Colonic mucosa (tissue), 4 donors: ENCODE measurements around the gene ANKRD11. TPM values are rescaled to one million over a fixed set of nuclear protein-coding genes. Genes with fewer than 3 reads are reported as not detected.
"Not testable (repeated sequence)": the region's sequence is repeated elsewhere in the genome, so short reads cannot be mapped to it uniquely, and the experiment has no call there.

Experiments used
- DNase-seq: peaks from one replicate; pipeline ENCODE4 v3.0.0-alpha.2; 2020
- H3K27ac ChIP-seq: fragments of 200-600 bp; one replicate; pipeline ENCODE4 v1.8.0; 2021
- H3K27me3 ChIP-seq: fragments of 200-600 bp; one replicate; pipeline ENCODE4 v1.8.0; 2021
- H3K36me3 ChIP-seq: fragments of 200-600 bp; one replicate; pipeline ENCODE4 v1.8.0; 2021
- H3K4me1 ChIP-seq: fragments of 200-600 bp; one replicate; pipeline ENCODE4 v1.8.0; 2021; ENCODE audit warnings: mild to moderate bottlenecking
- H3K4me3 ChIP-seq: fragments of 200-600 bp; one replicate; pipeline ENCODE4 v1.8.0; 2021
- H3K9ac ChIP-seq, 2 donors: one replicate each; pipeline ENCODE4 v1.7.0; 2013; ENCODE audit warnings: control low read depth in 2 of 2, low read depth in 2 of 2, low read length in 2 of 2
- H3K9me3 ChIP-seq: fragments of 200-600 bp; one replicate; pipeline ENCODE4 v1.8.0; 2021
- intact Hi-C: fragments of 100-400 bp; cut with DNase I; formaldehyde crosslinking; loops from one replicate; pipeline ENCODE4 v1.14.1; 2022
- total RNA-seq, 2 donors: library from RNA; stranded (reverse); fragmentation: NEBNext Ultra II Directional in 1 of 2; extraction: Animal tissue kit (Norgen Biotek cat#: 25700) in 1 of 2; gene quantifications; one replicate each; pipeline ENCODE4 v1.2.1, GENCODE V29; 2021
- TF ChIP-seq, protein P1 (sequence below): fragments of 200-600 bp; IDR thresholded peaks from one replicate; pipeline ENCODE4 v1.8.0; 2022; ENCODE audit warnings: antibody characterized with exemption, mild to moderate bottlenecking
- donor health status: healthy.
- donor health status: DM: no; HTN: no; CAD: no.
- donor health status: DM: no; HTN: no; CAD: no.

Gene ANKRD11
- total RNA-seq, 2 donors from 2014 or later: 69.4 to 129 TPM

- TF ChIP-seq, protein P1, sequence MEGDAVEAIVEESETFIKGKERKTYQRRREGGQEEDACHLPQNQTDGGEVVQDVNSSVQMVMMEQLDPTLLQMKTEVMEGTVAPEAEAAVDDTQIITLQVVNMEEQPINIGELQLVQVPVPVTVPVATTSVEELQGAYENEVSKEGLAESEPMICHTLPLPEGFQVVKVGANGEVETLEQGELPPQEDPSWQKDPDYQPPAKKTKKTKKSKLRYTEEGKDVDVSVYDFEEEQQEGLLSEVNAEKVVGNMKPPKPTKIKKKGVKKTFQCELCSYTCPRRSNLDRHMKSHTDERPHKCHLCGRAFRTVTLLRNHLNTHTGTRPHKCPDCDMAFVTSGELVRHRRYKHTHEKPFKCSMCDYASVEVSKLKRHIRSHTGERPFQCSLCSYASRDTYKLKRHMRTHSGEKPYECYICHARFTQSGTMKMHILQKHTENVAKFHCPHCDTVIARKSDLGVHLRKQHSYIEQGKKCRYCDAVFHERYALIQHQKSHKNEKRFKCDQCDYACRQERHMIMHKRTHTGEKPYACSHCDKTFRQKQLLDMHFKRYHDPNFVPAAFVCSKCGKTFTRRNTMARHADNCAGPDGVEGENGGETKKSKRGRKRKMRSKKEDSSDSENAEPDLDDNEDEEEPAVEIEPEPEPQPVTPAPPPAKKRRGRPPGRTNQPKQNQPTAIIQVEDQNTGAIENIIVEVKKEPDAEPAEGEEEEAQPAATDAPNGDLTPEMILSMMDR: no peak
- H3K27ac ChIP-seq: no peak overlapping the region
- H3K36me3 ChIP-seq: no peaks in the 10 kb centered on the region
- no peaks in the 10 kb centered on the region for H3K27me3 ChIP-seq
- H3K9ac ChIP-seq: no peak overlapping the region
- H3K4me1 ChIP-seq: no peaks in the 10 kb centered on the region
- no peak for DNase-seq
- intact Hi-C loops: no loop called here
- H3K4me3 ChIP-seq: no peak overlapping the region
- no peaks in the 10 kb centered on the region for H3K9me3 ChIP-seq
Measured at GRCh38 chr16:89268585-89268984, 221.8 kb downstream of the ANKRD11 start.

- H3K4me3 ChIP-seq, H3K9ac ChIP-seq, H3K9me3 ChIP-seq, DNase-seq, H3K36me3 ChIP-seq, intact Hi-C loops, H3K4me1 ChIP-seq, H3K27ac ChIP-seq, H3K27me3 ChIP-seq: not testable (repeated sequence)
Measured at GRCh38 chr16:89267746-89268145, 222.6 kb downstream of the ANKRD11 start.

DNA sequence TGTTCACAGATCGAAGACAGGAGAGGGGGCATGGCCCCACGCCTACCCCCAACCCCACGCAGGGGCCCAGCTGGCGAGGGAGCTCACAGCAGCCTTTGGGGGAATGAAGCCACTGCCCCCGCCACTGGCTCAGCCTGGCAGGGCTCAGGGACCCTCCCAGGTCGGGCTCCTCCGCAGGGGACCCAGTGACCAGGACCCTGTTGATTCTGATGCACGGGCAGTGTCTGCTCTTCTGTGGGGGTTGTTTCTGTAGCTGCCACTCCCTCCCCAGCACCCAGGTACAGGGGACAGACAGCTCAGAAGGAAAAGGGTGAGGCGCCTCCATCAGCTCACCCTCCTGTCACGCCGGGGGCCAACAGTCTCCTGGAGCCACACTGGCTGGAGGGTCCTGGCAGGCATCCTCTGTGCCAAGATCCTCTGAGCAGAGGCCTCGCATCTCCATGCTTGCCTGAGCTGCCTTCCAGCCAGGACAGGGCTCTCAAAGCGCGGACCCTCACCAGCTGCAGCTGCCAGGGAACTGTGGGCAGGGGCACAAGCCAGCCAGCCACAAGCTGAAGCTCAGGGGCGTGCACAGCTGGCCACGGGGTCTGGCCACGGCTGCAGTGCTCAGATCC, 223.7 kb downstream of the ANKRD11 start:
- H3K27ac ChIP-seq: no peak overlapping the region
- no peaks in the 10 kb centered on the region for H3K36me3 ChIP-seq
- TF ChIP-seq, protein P1: no peak
- no peaks in the 10 kb centered on the region for H3K4me1 ChIP-seq
- no peak overlapping the region for H3K9ac ChIP-seq
- intact Hi-C loops: no loop called here
- H3K9me3 ChIP-seq: no peaks in the 10 kb centered on the region
- no peak for DNase-seq
- H3K4me3 ChIP-seq: no peak overlapping the region
- H3K27me3 ChIP-seq: no peaks in the 10 kb centered on the region

DNA sequence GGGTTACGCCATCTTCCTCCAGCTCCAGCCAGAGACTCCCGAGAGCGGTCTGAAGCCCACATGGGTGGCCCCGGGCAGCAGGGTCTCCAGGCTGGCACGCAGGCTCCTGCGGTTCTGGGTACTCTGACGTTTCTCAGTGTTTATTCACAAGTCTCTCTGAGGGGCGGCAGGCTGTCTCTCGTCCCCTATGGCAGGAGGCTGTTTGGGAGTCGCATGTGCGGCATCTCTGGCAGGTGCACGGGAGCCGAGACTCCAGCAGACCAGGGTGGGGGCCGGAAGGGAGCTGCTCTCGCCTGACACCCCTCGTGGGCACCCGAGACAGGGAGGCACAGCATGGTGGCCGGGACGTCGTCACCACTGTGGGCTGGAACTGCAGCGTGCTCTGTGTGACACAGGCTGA, 224.7 kb downstream of the ANKRD11 start:
- H3K36me3 ChIP-seq: no peaks in the 10 kb centered on the region
- H3K9ac ChIP-seq: no peak overlapping the region
- TF ChIP-seq, protein P1: no peak
- no peaks in the 10 kb centered on the region for H3K4me1 ChIP-seq
- no peak overlapping the region for H3K27ac ChIP-seq
- DNase-seq: no peak
- H3K9me3 ChIP-seq: no peaks in the 10 kb centered on the region
- no peaks in the 10 kb centered on the region for H3K27me3 ChIP-seq
- no peak overlapping the region for H3K4me3 ChIP-seq
- intact Hi-C loops: no loop called here

DNA sequence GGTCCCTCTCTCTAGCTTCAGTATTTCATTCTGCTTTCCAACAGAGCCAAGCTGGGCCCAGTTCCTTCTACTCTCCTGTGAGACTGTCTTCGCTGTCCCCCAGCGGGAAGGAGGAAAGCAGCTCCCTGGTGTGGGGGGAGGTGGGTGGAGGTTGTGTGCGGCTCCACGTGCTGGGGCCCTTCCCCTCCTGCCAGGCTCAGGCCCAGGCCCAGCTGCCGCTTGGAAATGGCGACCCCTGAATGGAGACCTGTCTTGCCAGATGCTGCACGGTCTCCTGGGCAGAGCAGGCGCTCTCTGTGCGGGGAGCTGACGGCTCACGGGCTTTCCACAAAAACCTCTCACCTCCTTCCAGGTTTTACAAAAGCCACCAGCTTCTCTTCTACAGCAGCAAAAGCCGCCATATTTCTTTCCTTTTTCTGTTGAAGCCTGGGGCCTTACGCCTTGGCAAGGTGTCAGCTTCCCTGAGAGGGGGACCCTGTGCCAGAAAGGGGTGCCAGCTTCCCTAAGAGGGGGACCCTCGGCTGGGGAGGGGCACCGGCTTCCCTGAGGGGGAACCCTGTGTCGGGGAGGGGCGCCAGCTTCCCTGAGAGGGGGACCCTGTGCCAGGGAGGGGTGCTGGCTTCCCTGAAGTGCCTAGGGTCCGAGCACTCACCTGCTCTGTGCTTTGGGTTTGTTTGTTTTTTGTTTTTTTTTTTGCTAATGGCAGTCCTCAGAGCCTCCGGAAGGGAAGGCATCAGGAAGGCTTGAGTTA, 225.4 kb downstream of the ANKRD11 start:
- H3K27ac ChIP-seq: no peak overlapping the region
- no peak overlapping the region for H3K4me3 ChIP-seq
- H3K9ac ChIP-seq: no peak overlapping the region
- no peaks in the 10 kb centered on the region for H3K36me3 ChIP-seq
- DNase-seq: no peak
- no peaks in the 10 kb centered on the region for H3K27me3 ChIP-seq
- no peaks in the 10 kb centered on the region for H3K4me1 ChIP-seq
- intact Hi-C loops: no loop called here
- TF ChIP-seq, protein P1: no peak
- no peaks in the 10 kb centered on the region for H3K9me3 ChIP-seq
